Measurements from ENCODE around the gene GPRC5C. TPM values are rescaled to one million over a fixed set of nuclear protein-coding genes. Genes with fewer than 3 reads are reported as not detected.

Gene GPRC5C
- total and polyA plus RNA-seq, 2 of the 8 experiments (the other 6 are each of a cell fraction or from before 2014, with no cell fraction given), result 18.3 to 55.8 TPM

DNA sequence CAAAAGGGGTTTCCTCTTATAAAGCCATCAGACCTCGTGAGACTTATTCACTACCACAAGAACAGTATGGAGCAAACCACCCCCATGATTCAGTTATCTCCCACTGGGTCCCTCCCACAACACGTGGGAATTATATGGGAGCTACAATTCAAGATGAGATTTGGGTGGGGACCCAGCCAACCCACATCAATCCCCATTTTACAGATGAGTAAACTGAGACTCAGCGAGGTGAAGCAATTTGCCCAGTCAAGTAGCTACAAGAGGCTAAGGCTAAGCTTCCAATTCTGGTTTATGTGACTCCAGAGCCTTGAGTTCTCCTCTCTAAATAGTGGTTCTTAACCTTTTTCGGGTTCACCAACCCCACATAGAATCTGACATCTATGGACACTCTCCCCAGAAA, 43.3 kb downstream of the GPRC5C start:
- Histone ChIP-seq H3K23me2 (ENCODE audit: low read depth, low read length) (no peaks in the 10 kb centered on the region), H2BK20ac (ENCODE audit: low read length) (no peak overlapping the region), H3K4me3 (ENCODE audit: extremely low read depth in 1 of 4, insufficient read depth in 2 of 4, low read depth in 3 of 4, low read length in 4 of 4) (no peak overlapping the region), H4K91ac (replicated peaks; ENCODE audit: insufficient read length, low read length) (no peak overlapping the region), H2BK15ac (ENCODE audit: low read length) (no peak overlapping the region), H3K4me2 (ENCODE audit: insufficient read depth in 1 of 2, low read depth in 2 of 2, low read length in 2 of 2) (no peak overlapping the region), H4K5ac (ENCODE audit: insufficient read length, low read depth, low read length) (no peak overlapping the region), H3K18ac (ENCODE audit: extremely low read depth, low read length) (no peak overlapping the region), H3K27me3 (replicated peaks in 1 of 4; ENCODE audit: control insufficient read depth in 3 of 4, extremely low read depth in 1 of 4, insufficient read depth in 3 of 4, low read length in 3 of 4) (no peaks in the 10 kb centered on the region; a peak in 1 of 7 replicates), H3K14ac (ENCODE audit: insufficient read length) (no peak overlapping the region), H3K36me3 (ENCODE audit: control insufficient read depth in 2 of 4, insufficient read depth in 4 of 4, low read length in 3 of 4) (no peaks in the 10 kb centered on the region), H3K23ac (ENCODE audit: insufficient read length) (no peak overlapping the region), H3K27ac (ENCODE audit: low read depth, low read length) (no peak overlapping the region), H3K4ac (replicated peaks; ENCODE audit: insufficient read length, low read depth, low read length) (no peak overlapping the region), H2BK12ac (ENCODE audit: low read depth, low read length) (no peak overlapping the region), H2AK5ac (ENCODE audit: low read depth, low read length) (no peak overlapping the region), H3K4me1 (replicated peaks in 1 of 4; ENCODE audit: control insufficient read depth in 3 of 4, insufficient read depth in 4 of 4, low read length in 3 of 4) (no peaks in the 10 kb centered on the region), H3K79me1 (ENCODE audit: low read depth, low read length) (no peaks in the 10 kb centered on the region), H4K8ac (ENCODE audit: extremely low read depth, insufficient read depth, low read length) (no peak overlapping the region), H2BK120ac (replicated peaks; ENCODE audit: low read depth, low read length) (no peak overlapping the region), H3K56ac (replicated peaks; ENCODE audit: insufficient read length, low read depth, low read length) (no peak overlapping the region), H3K9ac (replicated peaks in 1 of 4; ENCODE audit: extremely low read depth in 1 of 4, low read depth in 3 of 4, low read length in 3 of 4) (no peak overlapping the region), H2AFZ (ENCODE audit: low read length) (no peak overlapping the region), H2BK5ac (ENCODE audit: low read depth, low read length) (no peak overlapping the region), H4K20me1 (replicated peaks in 1 of 2; ENCODE audit: control insufficient read depth in 1 of 2, insufficient read depth in 2 of 2, low read length in 2 of 2) (no peaks in the 10 kb centered on the region), H3K79me2 (ENCODE audit: control insufficient read depth in 1 of 2, insufficient read depth in 2 of 2, low read length in 2 of 2) (no peaks in the 10 kb centered on the region), H3K9me3 (ENCODE audit: insufficient read depth in 2 of 2, low read depth in 1 of 2, low read length in 1 of 2) (peaks cover 7 to 13% of the 10 kb centered on the region in 2 experiments; a peak in 2 of 4 replicates)
- 87% methylated on average over 4 of the region's 4 CpGs; no CpG with 5 or more reads in 1 of the 2 experiments for WGBS, 2 experiments (ENCODE audit: extremely low coverage in 1 of 2, insufficient coverage in 1 of 2, insufficient read length in 1 of 2, insufficient replicate concordance in 2 of 2, low coverage in 1 of 2, low lambda C conversion rate in 2 of 2, missing lambda C conversion rate in 1 of 2)
- FAIRE-seq (no peak), DNase-seq (ENCODE audit: low read depth in 1 of 2, low spot score in 2 of 2) (no peak)
- no peak for TF ChIP-seq RXRA (IDR thresholded peaks at IDR 0.05; ENCODE audit: insufficient read depth, low read depth, low read length)
- POLR2A ChIA-PET (ENCODE audit: partially characterized antibody), result interaction anchor here (0.6 kb wide), 1 partner anchor 11 kb away, joined by 4 read pairs; no protein-coding TSS in a partner anchor
- CTCF ChIA-PET (ENCODE audit: partially characterized antibody), result interaction anchor here (0.9 to 3.2 kb wide), 4 partner anchors 9 to 107 kb away, joined by 3 to 9 read pairs (median 6); partner anchors contain the start of gene GPR142
